HG02610 (cell line): ENCODE measurements around the gene NDRG2.
"Not testable (repeated sequence)": the region's sequence is repeated elsewhere in the genome, so short reads cannot be mapped to it uniquely, and the experiment has no call there.

Experiments used
- ATAC-seq: cut with Tn5 transposase; IDR thresholded peaks from one replicate; pipeline ENCODE4 v1.9.1; 2021; ENCODE audit warnings: mild to moderate bottlenecking, moderate library complexity; ENCODE audit not compliant: unreplicated experiment

The NDRG2 gene

DNA sequence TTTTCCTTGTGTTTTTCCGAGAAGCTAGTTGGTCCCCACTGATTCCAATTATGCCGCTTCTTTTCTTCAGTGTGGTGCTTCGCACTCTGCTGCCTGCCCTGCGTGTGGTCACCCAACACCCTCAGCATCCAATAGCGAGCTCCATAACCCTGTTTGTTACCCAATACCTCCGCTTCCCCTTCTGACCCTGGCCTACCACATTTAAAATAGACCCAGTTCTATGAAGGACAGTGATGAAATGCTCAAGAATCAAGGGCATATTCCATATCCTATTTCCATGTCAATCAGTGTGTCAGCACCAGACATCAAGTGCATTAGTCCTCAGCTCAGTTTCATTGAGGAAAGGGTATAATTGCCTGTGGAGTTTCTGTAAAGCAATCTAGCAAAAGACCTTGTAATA lies 9.5 kb downstream of the NDRG2 start:
- no peak for ATAC-seq

- no peak for ATAC-seq
Observed at GRCh38 chr14:21014761-21015190, 10.1 kb downstream of the NDRG2 start.

DNA sequence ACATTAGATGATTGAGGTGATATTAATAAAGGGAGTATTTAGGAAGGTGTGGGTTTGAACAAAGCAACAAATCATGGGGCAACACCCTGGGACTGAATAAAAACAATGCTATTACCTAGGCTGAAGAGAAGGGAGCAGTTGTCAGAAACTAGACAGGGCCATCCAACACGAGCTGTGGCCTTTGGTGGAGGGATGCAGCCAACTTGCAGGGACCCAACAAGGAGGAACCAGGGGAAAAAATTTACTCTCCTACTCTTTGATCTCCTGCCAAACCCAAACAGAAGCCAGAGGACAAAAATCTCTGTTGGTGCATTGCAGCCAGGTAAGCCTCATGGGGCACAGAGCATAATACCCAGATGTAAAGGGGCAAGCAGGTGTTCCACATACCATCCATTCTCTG lies 13.7 kb downstream of the NDRG2 start:
- no peak for ATAC-seq

DNA sequence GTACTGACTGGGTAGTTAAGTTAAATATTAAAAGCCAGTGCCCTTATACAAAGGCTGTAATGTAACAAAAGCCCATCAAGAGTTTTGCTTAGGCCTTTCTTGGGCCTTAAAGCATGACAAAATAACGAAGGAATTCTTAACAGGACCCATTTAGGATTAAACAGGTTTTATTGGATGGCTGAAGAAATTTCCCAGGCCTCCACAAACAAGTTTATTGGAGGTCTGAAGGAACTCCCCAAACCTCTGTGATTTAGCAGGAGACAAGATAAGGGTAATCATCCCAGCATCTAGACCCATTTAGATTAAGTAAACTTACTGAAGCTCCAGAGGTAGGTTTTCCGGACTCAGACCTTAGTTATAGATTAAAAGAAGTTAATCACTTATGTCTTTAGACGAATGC lies 15.1 kb downstream of the NDRG2 start:
- ATAC-seq: not testable (repeated sequence)

DNA sequence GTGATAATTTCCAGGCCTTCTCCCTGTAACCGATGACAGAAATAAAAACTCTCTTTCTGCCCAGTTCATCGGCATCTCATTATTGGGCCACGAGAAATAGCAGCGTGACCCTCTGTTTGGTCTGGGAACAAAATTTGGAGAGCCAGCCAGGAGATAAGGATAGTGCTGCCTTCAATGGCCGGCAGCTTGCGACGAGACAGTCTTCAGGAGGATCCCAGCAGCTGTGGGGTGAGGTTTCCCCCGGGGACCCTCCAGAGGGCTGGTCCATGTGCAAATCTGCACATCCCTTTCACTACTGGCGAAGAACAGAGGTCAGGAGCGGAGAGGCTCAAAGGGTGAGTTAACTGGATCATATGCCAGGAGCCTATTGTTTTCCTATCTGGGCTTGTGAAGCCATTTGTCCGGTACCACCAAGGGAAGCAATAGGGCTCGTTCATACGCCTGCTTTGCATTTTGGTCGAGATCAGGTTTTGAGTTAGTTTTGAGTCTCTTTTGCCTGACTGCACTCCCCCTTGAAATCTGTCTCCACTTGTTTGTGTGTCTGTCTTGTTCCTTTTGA lies 21.0 kb downstream of the NDRG2 start:
- ATAC-seq: no peak

DNA sequence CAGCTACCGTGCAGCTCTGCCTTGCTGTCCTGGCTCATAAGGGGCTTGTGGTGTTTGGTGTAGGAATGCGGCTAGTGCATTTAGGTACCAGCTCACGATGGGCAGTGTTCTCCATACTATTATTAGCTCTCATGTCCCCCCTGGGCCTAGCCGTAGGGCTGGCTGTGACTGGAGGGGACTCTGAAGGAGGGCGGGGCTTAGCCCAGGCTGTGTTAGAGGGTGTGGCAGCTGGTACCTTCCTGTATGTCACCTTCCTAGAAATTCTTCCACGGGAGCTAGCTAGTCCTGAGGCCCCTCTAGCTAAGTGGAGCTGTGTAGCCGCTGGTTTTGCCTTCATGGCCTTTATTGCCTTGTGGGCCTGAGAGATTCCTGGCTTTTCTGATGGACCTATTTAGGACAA lies 23.6 kb downstream of the NDRG2 start:
- ATAC-seq: no peak

GRCh38 chr14:20999591-20999990 lies 25.3 kb downstream of the NDRG2 start:
- no peak for ATAC-seq

GRCh38 chr14:20998674-20999366 lies 26.0 kb downstream of the NDRG2 start, which contains the start of gene SLC39A2:
SLC39A2 (plus strand) TSS chr14:20999293; CDS start chr14:20999447, 154 bp downstream.
- ATAC-seq: no peak

- ATAC-seq: no peak
Observed at GRCh38 chr14:20998139-20998538, 26.7 kb downstream of the NDRG2 start.

GRCh38 chr14:20997564-20997963 lies 27.3 kb downstream of the NDRG2 start:
- ATAC-seq: no peak

DNA sequence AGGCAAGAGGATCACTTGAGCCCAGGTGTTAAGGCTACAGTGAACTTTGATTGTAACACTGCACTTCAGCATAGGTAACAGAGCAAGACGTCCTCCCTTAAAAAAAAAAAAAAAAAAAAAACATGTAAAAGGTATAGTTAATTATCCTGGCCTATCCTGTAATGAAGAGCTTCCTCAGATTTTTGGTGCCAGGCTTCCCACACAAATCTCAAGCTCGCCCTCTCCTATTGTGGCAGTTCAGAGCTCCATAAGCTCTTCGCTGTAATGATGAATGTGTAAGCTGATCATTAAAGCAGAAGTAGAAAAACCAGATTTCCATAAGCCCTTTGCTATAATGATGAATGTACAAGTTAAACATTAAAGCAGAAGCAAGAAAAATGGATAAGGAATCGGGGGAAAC lies 27.7 kb downstream of the NDRG2 start:
- ATAC-seq: no peak

DNA sequence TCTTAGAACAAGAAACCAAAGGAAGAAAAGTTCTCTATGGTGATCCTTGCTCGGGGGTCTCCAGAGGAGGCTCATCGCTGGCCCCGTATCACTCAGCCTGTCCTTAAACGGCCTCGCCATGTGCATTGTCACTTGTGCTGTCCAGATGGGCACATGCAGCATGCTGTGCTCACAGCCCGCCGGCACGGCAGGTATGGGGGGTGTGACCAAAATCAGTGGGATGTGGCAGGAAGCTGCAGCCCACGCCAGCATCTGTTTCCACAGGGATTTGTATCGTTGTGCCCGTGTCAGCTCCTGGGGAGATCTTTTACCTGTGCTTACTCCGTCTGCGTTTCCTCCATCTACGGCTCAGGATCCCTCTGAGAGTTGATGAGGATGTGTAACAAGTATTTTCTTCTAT lies 28.3 kb downstream of the NDRG2 start:
- ATAC-seq: no peak

- peak; percentile 95 for ATAC-seq
Observed at GRCh38 chr14:20989787-20990600, 34.9 kb downstream of the NDRG2 start, which contains the start of gene METTL17. METTL17 (plus strand) TSS chr14:20989980; CDS start chr14:20990003, 23 bp downstream.

DNA sequence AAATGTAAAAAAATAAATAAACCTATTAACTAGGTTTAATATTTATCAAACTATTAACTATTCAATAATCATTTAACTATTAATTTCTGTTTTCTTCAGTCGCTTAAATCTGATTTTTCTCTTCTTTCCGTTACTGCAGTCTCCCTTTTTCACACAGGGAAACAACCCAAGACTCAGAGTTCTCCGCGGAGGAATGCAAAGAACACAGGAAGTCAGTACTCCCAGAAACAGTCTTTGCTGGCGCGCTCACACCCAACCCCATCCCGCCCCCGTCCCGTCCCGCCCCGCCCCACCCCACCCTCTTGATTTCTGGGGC lies 35.4 kb downstream of the NDRG2 start:
- no peak for ATAC-seq

- no peak for ATAC-seq
Observed at GRCh38 chr14:20988717-20989470, 36.0 kb downstream of the NDRG2 start.

DNA sequence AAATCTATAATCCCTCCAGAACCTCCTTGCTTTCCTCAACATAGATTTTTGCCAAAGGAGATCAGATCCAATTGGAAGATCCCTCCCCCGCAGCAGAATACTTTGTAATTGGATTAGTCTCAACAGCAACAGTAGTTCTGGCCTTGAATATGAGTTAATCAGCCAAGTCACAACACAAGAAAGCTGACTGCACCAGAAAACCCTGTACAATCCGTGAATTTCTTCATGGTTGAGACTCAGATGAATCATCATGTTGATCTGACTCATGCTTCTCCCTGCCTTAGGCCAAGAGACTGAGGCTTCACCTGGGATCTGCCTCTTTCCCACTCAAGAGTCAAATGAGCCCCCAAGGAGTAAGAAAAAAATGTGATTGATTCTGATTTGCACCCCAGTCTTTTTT lies 38.0 kb downstream of the NDRG2 start:
- ATAC-seq: no peak

- ATAC-seq: not testable (repeated sequence)
Observed at GRCh38 chr14:20985650-20986049, 39.2 kb downstream of the NDRG2 start.

GRCh38 chr14:20982646-20983369 lies 42.1 kb downstream of the NDRG2 start:
- ATAC-seq: no peak

DNA sequence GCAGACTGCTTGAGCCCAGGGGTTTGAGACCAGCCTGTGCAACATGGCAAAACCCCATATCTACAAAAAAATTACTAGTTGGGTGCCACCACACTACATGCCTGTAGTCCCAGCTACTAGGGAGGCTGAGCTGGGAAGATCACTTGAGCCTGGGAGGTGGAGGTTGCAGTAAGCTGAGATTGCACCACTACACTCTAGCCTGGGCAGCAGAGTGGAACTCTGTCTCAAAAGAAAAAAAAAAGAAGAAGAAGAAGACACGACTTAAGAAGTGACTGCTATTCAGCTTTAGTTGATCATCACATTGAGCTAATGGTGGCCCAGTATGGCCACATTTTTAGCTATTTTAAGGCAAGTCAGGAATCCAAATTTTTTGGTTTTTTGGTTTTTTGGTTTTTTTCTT lies 44.0 kb downstream of the NDRG2 start:
- no peak for ATAC-seq

- ATAC-seq: no peak
Observed at GRCh38 chr14:20978687-20979086, 46.2 kb downstream of the NDRG2 start.

DNA sequence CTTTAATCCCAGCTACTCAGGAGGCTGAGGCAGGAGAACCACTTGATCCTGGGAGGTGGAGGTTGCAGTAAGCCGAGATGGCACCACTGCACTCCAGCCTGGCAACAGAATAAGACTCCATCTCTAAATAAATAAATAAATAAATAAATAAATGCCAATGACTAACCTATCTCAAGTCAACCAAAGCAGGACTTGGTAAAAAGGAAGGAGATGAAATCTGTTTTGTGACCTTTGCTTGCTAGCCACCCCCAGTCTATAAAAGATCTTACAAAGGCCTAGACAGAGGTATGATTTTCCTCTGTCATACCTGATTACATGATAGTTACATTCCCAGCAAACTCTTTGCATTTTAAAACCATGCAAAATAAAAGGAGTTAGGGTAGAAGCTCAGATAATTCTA lies 48.6 kb downstream of the NDRG2 start:
- no peak for ATAC-seq
